ENCODE data around the gene TRIP10.

- TF ChIP-seq CTCF (conservative IDR thresholded peaks at IDR 0.05; ENCODE audit: low read length) (no peak), EZH2phosphoT487 (IDR thresholded peaks at IDR 0.05; ENCODE audit: borderline replicate concordance) (no peak)
These were observed 3.6 kb downstream of the TRIP10 start for GRCh38 chr19:6743066-6743465.
